OCI-LY7 (cell line): Measurements from ENCODE around the gene SMAD6.
"Not testable (repeated sequence)": the region's sequence is repeated elsewhere in the genome, so short reads cannot be mapped to it uniquely, and the experiment has no call there.

Source experiments
- CTCF ChIP-seq: fragments of 200-600 bp; sonication (generic); conservative IDR thresholded peaks from 2 replicates; pipeline ENCODE4 v1.5.1; 2014; ENCODE audit warnings: mild to moderate bottlenecking, antibody characterized with exemption, low read length, moderate library complexity, mixed read lengths
- EZH2phosphoT487 ChIP-seq: fragments of 200-600 bp; sonication (generic); IDR thresholded peaks from 2 replicates; pipeline ENCODE4 v1.6.1; 2018; ENCODE audit warnings: low read depth, borderline replicate concordance, mild to moderate bottlenecking, mixed run types, antibody characterized with exemption, low read length, moderate library complexity, mixed read lengths

GRCh38 chr15:66758217-66758616 is 56.2 kb downstream of the SMAD6 start:
- TF ChIP-seq CTCF, EZH2phosphoT487: not testable (repeated sequence)
